Measurements from ENCODE around the gene SYTL1. TPM values are rescaled to one million over a fixed set of nuclear protein-coding genes. Genes with fewer than 3 reads are reported as not detected.

The SYTL1 gene
- total RNA-seq, 3 donors from 2014 or later (not counting 1 experiment from before 2014, with no cell fraction given): 244 to 312 (median 273) TPM

DNA sequence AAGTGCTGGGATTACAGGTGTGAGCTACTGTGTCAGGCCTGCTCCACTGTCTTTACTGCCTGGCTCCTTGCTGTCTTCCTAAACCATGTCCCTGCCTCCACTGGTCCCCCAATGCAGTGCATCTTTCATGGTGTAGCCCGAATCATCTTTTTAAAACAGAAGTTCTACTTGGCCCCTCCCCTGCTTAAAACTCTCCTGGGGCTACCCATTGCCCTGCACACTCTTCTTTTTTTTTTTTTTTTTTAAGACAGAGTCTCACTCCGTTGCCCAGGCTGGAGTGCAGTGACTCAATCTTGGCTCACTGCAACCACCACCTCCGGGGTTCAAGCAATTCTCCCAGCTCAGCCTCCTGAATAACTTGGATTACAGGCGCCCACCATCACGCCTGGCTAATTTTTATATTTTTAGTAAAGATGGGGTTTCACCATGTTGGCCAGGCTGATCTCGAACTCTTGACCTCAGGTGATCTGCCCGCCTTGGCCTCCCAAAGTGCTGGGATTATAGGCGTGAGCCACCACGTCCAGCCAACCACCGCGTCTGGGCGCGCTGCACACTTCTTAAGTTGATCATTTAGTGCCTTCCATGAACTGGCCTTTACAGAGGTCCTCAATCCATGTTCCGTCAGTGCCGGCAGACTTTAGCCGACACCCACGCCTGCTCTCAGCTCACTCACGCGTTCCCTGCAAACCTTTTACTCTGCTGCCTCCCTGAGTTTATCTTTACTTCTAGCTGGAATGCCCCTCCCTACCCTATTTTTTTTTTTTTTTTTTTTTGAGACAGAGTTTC is 30.4 kb downstream of the SYTL1 start:
- H3K4me3 ChIP-seq (ENCODE audit: low read length): no peak overlapping the region
- H3K27me3 ChIP-seq (ENCODE audit: control insufficient read depth, insufficient read depth, low read length): no peaks in the 10 kb centered on the region
- no peak overlapping the region for H3K27ac ChIP-seq (ENCODE audit: low read length)
- no peak overlapping the region for H3K4me3 Mint-ChIP-seq
- no peak overlapping the region for H3K27ac Mint-ChIP-seq
- DNase-seq: no peak
- no peaks in the 10 kb centered on the region for H3K36me3 Mint-ChIP-seq
- 90% methylated on average over 18 of the region's 19 CpGs for WGBS (ENCODE audit: insufficient coverage)
- H3K9me3 Mint-ChIP-seq: no peaks in the 10 kb centered on the region
- TF ChIP-seq, protein P1, sequence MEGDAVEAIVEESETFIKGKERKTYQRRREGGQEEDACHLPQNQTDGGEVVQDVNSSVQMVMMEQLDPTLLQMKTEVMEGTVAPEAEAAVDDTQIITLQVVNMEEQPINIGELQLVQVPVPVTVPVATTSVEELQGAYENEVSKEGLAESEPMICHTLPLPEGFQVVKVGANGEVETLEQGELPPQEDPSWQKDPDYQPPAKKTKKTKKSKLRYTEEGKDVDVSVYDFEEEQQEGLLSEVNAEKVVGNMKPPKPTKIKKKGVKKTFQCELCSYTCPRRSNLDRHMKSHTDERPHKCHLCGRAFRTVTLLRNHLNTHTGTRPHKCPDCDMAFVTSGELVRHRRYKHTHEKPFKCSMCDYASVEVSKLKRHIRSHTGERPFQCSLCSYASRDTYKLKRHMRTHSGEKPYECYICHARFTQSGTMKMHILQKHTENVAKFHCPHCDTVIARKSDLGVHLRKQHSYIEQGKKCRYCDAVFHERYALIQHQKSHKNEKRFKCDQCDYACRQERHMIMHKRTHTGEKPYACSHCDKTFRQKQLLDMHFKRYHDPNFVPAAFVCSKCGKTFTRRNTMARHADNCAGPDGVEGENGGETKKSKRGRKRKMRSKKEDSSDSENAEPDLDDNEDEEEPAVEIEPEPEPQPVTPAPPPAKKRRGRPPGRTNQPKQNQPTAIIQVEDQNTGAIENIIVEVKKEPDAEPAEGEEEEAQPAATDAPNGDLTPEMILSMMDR (IDR thresholded peaks at IDR 0.05): no peak
- H3K4me1 ChIP-seq (ENCODE audit: control insufficient read depth, insufficient read depth, low read length): peaks cover 29% of the 10 kb centered on the region
- H3K27me3 Mint-ChIP-seq (ENCODE audit: low read depth in 2 of 2): peaks cover 0 to 3% of the 10 kb centered on the region in 2 donors
- H3K4me1 Mint-ChIP-seq: peaks cover 0 to 11% of the 10 kb centered on the region in 2 donors
- H3K9me3 ChIP-seq (ENCODE audit: control insufficient read depth, insufficient read depth, low read length): no peaks in the 10 kb centered on the region
- intact Hi-C loops (cut with micrococcal nuclease): no loop called here
- H3K36me3 ChIP-seq (ENCODE audit: control insufficient read depth, insufficient read depth, low read length): no peaks in the 10 kb centered on the region
- ATAC-seq: no peak

DNA sequence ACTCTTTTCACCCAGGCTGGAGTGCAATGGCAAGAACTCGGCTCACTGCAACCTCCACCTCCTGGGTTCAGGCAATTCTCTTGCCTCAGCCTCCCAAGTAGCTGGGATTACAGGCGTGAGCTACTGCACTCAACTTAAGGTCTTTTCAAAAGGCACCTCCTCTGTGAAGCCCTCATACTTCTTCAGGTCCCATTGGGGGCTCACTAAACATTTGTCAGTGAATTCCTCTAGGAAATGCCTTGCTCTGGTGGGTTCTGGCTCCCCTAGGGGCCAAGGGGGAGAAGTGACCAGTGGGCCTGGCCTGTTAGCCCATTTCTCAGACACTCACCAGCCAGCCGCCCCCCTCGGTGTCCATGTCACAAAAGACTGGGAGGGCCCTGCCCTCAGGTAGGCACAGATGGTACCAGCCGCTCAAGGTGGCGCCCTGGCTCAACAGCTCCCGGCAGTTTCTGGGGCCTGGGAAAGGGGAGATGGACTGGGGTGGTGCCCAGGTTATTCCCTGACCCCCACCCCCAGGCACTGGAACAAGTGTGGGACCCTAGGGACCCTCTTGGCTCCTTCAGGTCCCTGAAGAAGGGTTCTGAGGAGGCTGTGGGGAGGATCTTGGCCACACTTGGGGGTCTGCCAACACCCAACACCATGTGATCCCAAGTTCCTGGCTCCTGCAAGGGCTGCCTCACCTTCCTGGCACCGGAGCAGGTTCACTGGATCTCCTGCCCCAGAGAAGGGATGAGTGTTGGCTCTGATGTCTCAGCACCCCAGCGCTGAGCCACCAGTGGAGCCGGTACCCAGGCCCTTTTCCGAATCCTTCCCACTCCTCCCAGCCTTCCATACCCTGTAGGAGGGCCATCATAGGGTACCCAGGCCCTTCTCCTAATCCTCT is 31.2 kb downstream of the SYTL1 start:
- Mint-ChIP-seq H3K27me3 (ENCODE audit: low read depth in 2 of 2) (peaks cover 0 to 3% of the 10 kb centered on the region in 2 donors), H3K27ac (no peak overlapping the region), H3K36me3 (no peaks in the 10 kb centered on the region), H3K4me3 (no peak overlapping the region), H3K4me1 (peaks cover 0 to 7% of the 10 kb centered on the region in 2 donors), H3K9me3 (no peaks in the 10 kb centered on the region)
- Histone ChIP-seq H3K27me3 (ENCODE audit: control insufficient read depth, insufficient read depth, low read length) (no peaks in the 10 kb centered on the region), H3K27ac (ENCODE audit: low read length) (no peak overlapping the region), H3K4me3 (ENCODE audit: low read length) (no peak overlapping the region), H3K9me3 (ENCODE audit: control insufficient read depth, insufficient read depth, low read length) (no peaks in the 10 kb centered on the region), H3K36me3 (ENCODE audit: control insufficient read depth, insufficient read depth, low read length) (no peaks in the 10 kb centered on the region), H3K4me1 (ENCODE audit: control insufficient read depth, insufficient read depth, low read length) (peaks cover 23% of the 10 kb centered on the region)
- TF ChIP-seq, protein P1 (IDR thresholded peaks at IDR 0.05): no peak
- WGBS (ENCODE audit: insufficient coverage): 93% methylated on average over 10 of the region's 11 CpGs
- DNase-seq (no peak), ATAC-seq (no peak)
- intact Hi-C loops (cut with micrococcal nuclease): no loop called here

DNA sequence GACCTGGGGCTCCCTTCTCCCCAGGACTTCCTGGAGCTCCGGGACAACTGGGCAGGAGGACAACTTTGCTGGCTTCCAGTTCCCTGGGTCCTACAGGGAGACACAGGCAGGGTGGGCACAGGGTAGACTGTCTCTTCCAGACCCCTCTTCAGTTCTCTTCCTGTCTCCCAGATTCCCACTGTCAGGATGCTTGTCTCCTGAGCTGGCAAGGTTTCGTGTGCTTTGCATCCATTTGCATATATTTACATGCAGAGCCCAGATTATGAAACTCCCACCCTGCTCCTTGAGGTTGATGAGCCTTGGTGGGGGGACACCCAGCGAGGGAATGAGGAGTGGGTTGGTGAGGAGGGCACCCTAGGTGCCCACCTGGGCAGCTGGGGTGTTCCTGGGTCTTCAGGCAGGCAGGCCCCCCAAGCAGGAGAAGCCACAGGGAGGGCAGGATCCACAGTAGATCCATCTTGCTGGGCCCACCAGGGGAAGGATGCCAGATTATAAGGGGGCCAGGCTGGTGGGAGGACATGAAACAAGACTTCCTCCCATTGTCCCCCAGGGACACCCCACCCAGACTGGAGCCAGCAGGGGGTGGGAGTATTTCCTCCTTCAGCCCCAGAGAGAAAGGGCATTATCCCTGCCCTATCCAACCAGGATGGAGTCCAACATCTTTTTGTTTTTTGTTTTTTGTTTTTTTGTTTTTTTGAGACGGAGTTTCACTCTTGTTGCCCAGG is 32.7 kb downstream of the SYTL1 start, which contains the start of gene FCN3:
TSS of gene FCN3 (minus strand) at position 463 of the 725 bp plus-strand sequence. CDS start at position 457, 6 bp downstream.
- TF ChIP-seq, protein P1 (IDR thresholded peaks at IDR 0.05): no peak
- intact Hi-C loops (cut with micrococcal nuclease): no loop called here
- H3K27me3 Mint-ChIP-seq (ENCODE audit: low read depth in 2 of 2): peaks cover 0 to 3% of the 10 kb centered on the region in 2 donors
- WGBS (ENCODE audit: insufficient coverage): 97% methylated on average over 4 of the region's 4 CpGs
- no peak within 1 kb of the TSS for H3K4me3 Mint-ChIP-seq
- no peaks in the 10 kb centered on the region for H3K27me3 ChIP-seq (ENCODE audit: control insufficient read depth, insufficient read depth, low read length)
- H3K36me3 ChIP-seq (ENCODE audit: control insufficient read depth, insufficient read depth, low read length): no peaks in the 10 kb centered on the region
- H3K4me3 ChIP-seq (ENCODE audit: low read length): no peak within 1 kb of the TSS
- H3K27ac Mint-ChIP-seq: no peak within 1 kb of the TSS
- no peak for DNase-seq
- H3K36me3 Mint-ChIP-seq: no peaks in the 10 kb centered on the region
- no peaks in the 10 kb centered on the region for H3K9me3 Mint-ChIP-seq
- no peak for ATAC-seq
- H3K4me1 Mint-ChIP-seq: no peaks in the 10 kb centered on the region
- H3K9me3 ChIP-seq (ENCODE audit: control insufficient read depth, insufficient read depth, low read length): no peaks in the 10 kb centered on the region
- peaks cover 10% of the 10 kb centered on the region for H3K4me1 ChIP-seq (ENCODE audit: control insufficient read depth, insufficient read depth, low read length)
- no peak within 1 kb of the TSS for H3K27ac ChIP-seq (ENCODE audit: low read length)
